ENCODE data around the gene MCC. TPM values are rescaled to one million over a fixed set of nuclear protein-coding genes. Genes with fewer than 3 reads are reported as not detected.

Gene MCC
- total RNA-seq, 6 donors from 2014 or later, result 12.1 to 67.1 (median 21.3) TPM

GRCh38 chr5:113250341-113250953, 237.8 kb downstream of the MCC start:
- peaks cover 18 to 33% (median 26%) of the 10 kb centered on the region in 4 donors for H3K4me1 ChIP-seq
- H3K4me3 ChIP-seq, result no peak overlapping the region
- TF ChIP-seq CTCF (IDR thresholded peaks at IDR 0.05) (no peak), POLR2AphosphoS5 (IDR thresholded peaks at IDR 0.05) (peak in 1 of 2 donors; percentile 26), POLR2A (IDR thresholded peaks at IDR 0.05) (no peak), EP300 (IDR thresholded peaks at IDR 0.05) (no peak)
- H3K36me3 ChIP-seq, result no peaks in the 10 kb centered on the region
- H3K27ac ChIP-seq, result peak overlapping the region; percentile 10 to 82 (median 30)
- DNase-seq, result peak in 1 of 2 donors; percentile 23
- H3K9me3 ChIP-seq, result no peaks in the 10 kb centered on the region
- ATAC-seq (ENCODE audit: low FRiP score in 2 of 2), result peak; percentile 67 to 79
- WGBS, 2 donors, result 46 to 50% methylated on average over 7 of the region's 7 CpGs
- no peaks in the 10 kb centered on the region for H3K27me3 ChIP-seq

- TF ChIP-seq POLR2AphosphoS5 (IDR thresholded peaks at IDR 0.05), result no peak
- no peak for TF ChIP-seq POLR2A (IDR thresholded peaks at IDR 0.05)
- no peak for TF ChIP-seq CTCF (IDR thresholded peaks at IDR 0.05)
- TF ChIP-seq EP300 (IDR thresholded peaks at IDR 0.05), result no peak
- no peak for DNase-seq
- Histone ChIP-seq H3K27ac (peak overlapping the region; percentile 10 to 82 (median 30)), H3K4me1 (peaks cover 18 to 34% (median 21%) of the 10 kb centered on the region in 4 donors), H3K4me3 (no peak overlapping the region), H3K36me3 (no peaks in the 10 kb centered on the region), H3K9me3 (no peaks in the 10 kb centered on the region), H3K27me3 (no peaks in the 10 kb centered on the region)
- 87 to 93% methylated on average over 1 of the region's 1 CpG for WGBS, 2 donors
- ATAC-seq (ENCODE audit: low FRiP score in 2 of 2), result no peak
Observed at GRCh38 chr5:113249206-113249605, 239.0 kb downstream of the MCC start.

GRCh38 chr5:113246361-113246870, 241.8 kb downstream of the MCC start:
- 37 to 50% methylated on average over 5 of the region's 5 CpGs for whole genome bisulfite sequencing, 2 donors
- ATAC-seq (ENCODE audit: low FRiP score in 2 of 2) (peak in 1 of 2 donors; percentile 86), DNase-seq (no peak)
- no peaks in the 10 kb centered on the region for H3K9me3 ChIP-seq
- H3K4me1 ChIP-seq, result peaks cover 14 to 27% (median 19%) of the 10 kb centered on the region in 4 donors
- no peak overlapping the region for H3K4me3 ChIP-seq
- peak overlapping the region in 3 of 4 donors; percentile 53 to 71 (median 53) for H3K27ac ChIP-seq
- TF ChIP-seq CTCF (IDR thresholded peaks at IDR 0.05) (no peak), POLR2A (IDR thresholded peaks at IDR 0.05) (no peak), POLR2AphosphoS5 (IDR thresholded peaks at IDR 0.05) (no peak), EP300 (IDR thresholded peaks at IDR 0.05) (no peak)
- no peaks in the 10 kb centered on the region for H3K27me3 ChIP-seq
- H3K36me3 ChIP-seq, result no peaks in the 10 kb centered on the region

GRCh38 chr5:113245427-113246225, 242.6 kb downstream of the MCC start:
- Histone ChIP-seq H3K4me3 (no peak overlapping the region), H3K4me1 (peaks cover 14 to 20% (median 16%) of the 10 kb centered on the region in 4 donors), H3K36me3 (no peaks in the 10 kb centered on the region), H3K27me3 (no peaks in the 10 kb centered on the region), H3K9me3 (no peaks in the 10 kb centered on the region), H3K27ac (peak overlapping the region in 3 of 4 donors; percentile 53 to 71 (median 53))
- TF ChIP-seq CTCF (IDR thresholded peaks at IDR 0.05), result no peak
- no peak for TF ChIP-seq POLR2AphosphoS5 (IDR thresholded peaks at IDR 0.05)
- TF ChIP-seq EP300 (IDR thresholded peaks at IDR 0.05), result no peak
- TF ChIP-seq POLR2A (IDR thresholded peaks at IDR 0.05), result no peak
- ATAC-seq (ENCODE audit: low FRiP score in 2 of 2) (no peak), DNase-seq (no peak)
- 56 to 60% methylated on average over 2 of the region's 2 CpGs for WGBS, 2 donors

Data from upper lobe of left lung (tissue), 6 donors.